Limb (tissue), 2 donors: ENCODE results near the gene HAUS6.
"Not testable (repeated sequence)": the region's sequence is repeated elsewhere in the genome, so short reads cannot be mapped to it uniquely, and the experiment has no call there.

Experiments
- DNase-seq, 2 donors: peaks; one replicate each; pipeline ENCODE4 v3.0.0-alpha.2; 2016; ENCODE audit errors: extremely low spot score in 2 of 2

The HAUS6 gene, protein sequence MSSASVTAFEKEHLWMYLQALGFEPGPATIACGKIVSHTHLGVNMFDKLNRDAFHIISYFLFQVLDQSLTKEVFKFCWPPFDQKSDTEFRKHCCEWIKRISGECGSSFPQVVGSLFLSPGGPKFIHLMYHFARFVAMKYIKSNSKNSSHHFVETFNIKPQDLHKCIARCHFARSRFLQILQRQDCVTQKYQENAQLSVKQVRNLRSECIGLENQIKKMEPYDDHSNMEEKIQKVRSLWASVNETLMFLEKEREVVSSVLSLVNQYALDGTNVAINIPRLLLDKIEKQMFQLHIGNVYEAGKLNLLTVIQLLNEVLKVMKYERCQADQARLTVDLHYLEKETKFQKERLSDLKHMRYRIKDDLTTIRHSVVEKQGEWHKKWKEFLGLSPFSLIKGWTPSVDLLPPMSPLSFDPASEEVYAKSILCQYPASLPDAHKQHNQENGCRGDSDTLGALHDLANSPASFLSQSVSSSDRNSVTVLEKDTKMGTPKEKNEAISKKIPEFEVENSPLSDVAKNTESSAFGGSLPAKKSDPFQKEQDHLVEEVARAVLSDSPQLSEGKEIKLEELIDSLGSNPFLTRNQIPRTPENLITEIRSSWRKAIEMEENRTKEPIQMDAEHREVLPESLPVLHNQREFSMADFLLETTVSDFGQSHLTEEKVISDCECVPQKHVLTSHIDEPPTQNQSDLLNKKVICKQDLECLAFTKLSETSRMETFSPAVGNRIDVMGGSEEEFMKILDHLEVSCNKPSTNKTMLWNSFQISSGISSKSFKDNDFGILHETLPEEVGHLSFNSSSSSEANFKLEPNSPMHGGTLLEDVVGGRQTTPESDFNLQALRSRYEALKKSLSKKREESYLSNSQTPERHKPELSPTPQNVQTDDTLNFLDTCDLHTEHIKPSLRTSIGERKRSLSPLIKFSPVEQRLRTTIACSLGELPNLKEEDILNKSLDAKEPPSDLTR

GRCh38 chr9:19102631-19103345 is at the start of gene HAUS6:
TSS of gene HAUS6 (minus strand) at chr9:19102904. CDS start at chr9:19102651, 253 bp downstream.
- DNase-seq: peak; percentile 94 to 95

- DNase-seq: not testable (repeated sequence)
Observed at GRCh38 chr9:19152160-19152498, 49.4 kb upstream of the HAUS6 start.

- DNase-seq: no peak
Observed at GRCh38 chr9:19151425-19152159, 48.9 kb upstream of the HAUS6 start.

- no peak for DNase-seq
Observed at GRCh38 chr9:19149230-19149629, 46.5 kb upstream of the HAUS6 start.

DNA sequence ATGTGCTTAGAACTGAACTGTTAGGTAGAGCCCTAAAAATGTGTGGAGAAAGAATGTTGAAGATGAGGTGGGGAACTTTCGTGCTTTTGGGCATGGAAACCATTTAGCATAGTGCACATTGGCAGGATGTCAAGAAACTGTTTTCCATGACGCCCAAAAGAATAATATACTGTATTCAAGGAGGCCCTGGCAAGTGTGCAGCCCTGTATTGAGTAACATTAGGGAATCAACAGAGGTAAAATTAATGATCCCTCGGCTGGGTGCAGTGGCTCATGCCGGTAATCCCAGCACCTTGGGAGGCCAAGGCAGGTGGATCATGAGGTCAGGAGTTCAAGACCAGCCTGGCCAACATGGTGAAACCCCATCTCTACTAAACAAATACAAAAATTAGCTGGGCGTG is 45.5 kb upstream of the HAUS6 start:
- no peak for DNase-seq

DNA sequence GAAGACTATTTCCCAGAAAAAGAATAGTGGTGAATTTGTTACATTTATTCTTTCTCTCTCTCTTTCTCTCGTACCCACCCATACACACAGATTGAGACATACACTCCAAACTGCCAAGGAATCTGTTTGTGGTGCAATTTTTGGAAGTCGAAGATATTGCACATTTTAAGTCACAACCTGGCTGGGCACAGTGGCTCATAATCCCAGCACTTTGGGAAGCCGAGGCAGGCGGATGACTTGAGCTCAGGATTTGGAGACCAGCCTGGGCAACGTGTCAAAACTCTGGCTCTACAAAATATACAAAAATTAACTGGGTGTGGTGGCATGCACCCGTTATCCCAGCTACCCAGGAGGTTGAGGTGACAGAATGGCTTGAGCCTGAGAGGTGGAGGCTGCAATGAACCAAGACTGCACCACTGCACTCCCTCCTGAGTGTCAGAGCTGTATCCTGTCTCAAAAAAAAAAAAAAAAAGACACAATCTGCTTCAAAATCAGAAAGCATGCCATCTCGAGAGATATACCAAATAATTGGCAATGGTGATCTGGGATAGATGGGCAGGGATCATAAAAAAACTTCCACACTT is 43.8 kb upstream of the HAUS6 start:
- DNase-seq: no peak

- no peak for DNase-seq
Observed at GRCh38 chr9:19145881-19146280, 43.2 kb upstream of the HAUS6 start.

- DNase-seq: no peak
Observed at GRCh38 chr9:19140259-19140658, 37.6 kb upstream of the HAUS6 start.

GRCh38 chr9:19138084-19138483 is 35.4 kb upstream of the HAUS6 start:
- no peak for DNase-seq

DNA sequence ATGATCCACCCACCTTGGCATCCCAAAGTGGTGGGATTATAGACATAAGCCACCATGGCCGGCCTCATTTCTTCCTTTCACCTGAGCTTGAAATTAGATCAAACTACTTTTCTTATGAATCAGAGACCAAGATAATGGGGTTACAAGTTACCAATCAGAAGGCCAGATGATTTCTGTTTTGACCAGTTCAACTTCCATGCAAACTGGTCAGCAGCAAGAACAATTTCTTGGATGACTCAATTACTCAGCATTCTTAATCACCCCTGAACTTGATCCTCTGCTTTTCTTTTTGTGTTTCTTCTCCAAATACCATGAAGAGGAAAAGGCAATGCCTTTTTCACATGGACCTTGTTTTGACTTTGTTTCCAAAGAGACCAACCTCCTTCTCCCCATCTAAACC is 34.6 kb upstream of the HAUS6 start:
- DNase-seq: no peak

DNA sequence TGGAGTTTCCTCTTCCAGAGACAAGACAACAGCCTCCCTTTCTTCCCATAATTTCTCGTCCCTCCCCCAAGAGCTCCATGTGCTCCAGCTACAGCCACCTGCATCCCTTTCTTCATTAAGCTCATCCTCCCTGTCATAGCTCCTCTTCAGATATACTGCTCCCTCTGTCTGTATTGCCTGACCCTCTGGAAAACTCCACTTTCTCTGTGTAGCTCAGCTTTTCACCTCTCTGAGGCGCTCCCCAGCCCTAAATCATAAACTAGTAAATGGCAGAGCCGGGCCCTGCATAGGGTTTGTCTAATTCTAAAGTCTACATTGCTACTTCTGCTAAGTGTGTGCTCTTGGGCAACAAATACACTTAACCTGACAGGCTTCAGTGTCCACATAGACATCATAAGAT is 33.4 kb upstream of the HAUS6 start:
- DNase-seq: no peak

GRCh38 chr9:19133549-19134345 is 31.0 kb upstream of the HAUS6 start:
- DNase-seq: no peak

- no peak for DNase-seq
Observed at GRCh38 chr9:19130436-19130835, 27.7 kb upstream of the HAUS6 start.

- DNase-seq: peak; percentile 27 to 66
Observed at GRCh38 chr9:19127871-19128500, 25.3 kb upstream of the HAUS6 start.

DNA sequence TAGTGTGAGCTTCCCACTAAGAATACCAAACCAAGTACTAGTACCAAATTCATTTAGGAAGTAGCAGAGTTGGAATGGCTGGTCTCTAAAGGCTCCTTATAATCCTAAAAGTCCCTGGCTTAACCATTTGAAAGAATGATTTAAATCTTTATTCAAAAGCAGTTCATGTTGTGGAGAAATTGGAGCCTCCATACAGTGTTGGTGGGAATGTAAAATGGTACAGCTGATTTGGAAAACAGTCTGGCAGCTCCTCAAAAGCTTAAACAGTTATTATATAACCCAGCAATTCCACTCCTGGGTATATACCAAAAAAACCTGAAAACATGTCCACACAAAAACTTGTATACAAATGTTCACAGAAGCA is 21.7 kb upstream of the HAUS6 start:
- DNase-seq: no peak

DNA sequence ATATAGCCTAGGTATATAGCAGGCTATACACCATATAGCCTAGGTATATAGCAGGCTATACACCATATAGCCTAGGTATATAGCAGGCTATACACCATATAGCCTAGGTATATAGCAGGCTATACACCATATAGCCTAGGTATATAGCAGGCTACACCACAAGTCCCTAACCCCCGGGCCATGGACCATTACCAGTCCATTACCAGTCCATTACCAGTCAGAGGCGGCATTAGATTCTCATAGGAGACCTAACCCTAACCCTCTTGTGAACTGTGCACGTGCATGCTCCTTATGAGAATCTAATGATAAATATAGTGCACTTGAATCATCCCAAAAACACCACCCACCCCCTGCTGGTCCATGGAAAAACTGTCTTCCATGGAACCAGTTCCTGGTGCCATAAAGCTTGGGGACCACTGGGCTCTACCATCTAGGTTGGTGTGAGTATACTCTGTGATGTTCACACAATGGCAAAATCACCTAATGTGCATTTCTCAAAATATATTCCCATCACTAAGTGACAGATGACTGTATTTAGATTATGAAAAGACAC is 19.9 kb upstream of the HAUS6 start:
- no peak for DNase-seq

- DNase-seq: no peak
Observed at GRCh38 chr9:19120877-19121276, 18.2 kb upstream of the HAUS6 start.

DNA sequence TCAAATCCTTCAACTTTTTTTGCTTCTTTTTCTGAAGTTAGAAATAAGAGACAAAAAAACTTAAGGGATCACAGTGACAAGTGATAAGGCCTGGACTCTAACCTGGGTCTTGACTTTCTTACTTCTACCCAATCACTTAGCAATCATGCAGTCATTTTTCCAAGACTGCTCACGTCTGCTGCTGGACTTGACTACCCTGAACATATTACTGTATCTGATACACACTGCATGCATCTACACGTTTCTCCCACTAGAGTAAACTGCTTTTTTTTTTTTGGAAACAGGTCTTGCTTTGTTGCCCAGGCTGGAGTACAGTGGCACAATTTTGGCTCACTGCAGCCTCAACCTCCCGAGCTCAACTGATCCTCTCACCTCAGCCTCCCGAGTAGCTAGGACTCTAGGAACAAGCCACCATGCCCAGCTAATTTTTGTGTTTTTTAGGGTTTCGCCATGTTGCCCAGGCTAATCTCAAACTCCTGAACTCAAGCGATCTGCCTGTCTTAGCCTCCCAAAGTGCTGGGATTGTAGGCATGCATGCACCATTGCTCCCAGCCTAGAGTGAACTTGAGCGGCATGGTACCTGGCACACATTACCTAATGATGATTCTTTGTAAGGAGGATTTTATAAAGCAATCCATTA is 17.2 kb upstream of the HAUS6 start:
- DNase-seq: no peak

- DNase-seq: no peak
Observed at GRCh38 chr9:19119246-19119645, 16.5 kb upstream of the HAUS6 start.
